ENCODE results near the gene ARPP21. TPM values are rescaled to one million over a fixed set of nuclear protein-coding genes. Genes with fewer than 3 reads are reported as not detected.

ARPP21 gene
- total RNA-seq, 2 donors from 2014 or later: 0.42 TPM; not detected in 1

DNA sequence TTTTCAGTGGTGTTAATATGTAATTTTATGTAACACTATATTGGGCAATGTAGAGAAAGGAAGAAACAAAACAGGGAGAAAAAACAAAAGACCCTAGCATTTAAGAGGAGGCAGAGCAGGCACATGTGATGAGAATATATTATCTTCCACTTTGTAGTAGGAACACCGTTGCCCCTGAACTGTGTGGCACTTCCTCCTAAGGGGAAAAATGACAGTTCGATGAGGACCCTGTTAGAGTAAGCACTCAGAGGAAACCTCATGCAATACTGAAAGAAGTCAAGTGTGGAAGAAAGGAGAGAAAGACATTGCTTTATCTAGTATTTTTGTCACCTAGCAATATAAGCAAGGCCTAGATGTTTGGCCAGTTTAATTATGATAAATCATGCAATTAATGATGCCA is 32.2 kb downstream of the ARPP21 start:
- no peak for DNase-seq
- no peaks in the 10 kb centered on the region for H3K36me3 ChIP-seq
- H3K27me3 ChIP-seq: no peaks in the 10 kb centered on the region
- no peaks in the 10 kb centered on the region for H3K9me3 ChIP-seq
- no peak overlapping the region for H3K9ac ChIP-seq (ENCODE audit: low read depth in 2 of 2, low read length in 2 of 2)
- H3K4me1 ChIP-seq: no peaks in the 10 kb centered on the region
- H3K27ac ChIP-seq: no peak overlapping the region
- intact Hi-C loops (cut with DNase I): no loop called here
- H3K4me3 ChIP-seq: no peak overlapping the region
- TF ChIP-seq CTCF (IDR thresholded peaks at IDR 0.05): no peak

DNA sequence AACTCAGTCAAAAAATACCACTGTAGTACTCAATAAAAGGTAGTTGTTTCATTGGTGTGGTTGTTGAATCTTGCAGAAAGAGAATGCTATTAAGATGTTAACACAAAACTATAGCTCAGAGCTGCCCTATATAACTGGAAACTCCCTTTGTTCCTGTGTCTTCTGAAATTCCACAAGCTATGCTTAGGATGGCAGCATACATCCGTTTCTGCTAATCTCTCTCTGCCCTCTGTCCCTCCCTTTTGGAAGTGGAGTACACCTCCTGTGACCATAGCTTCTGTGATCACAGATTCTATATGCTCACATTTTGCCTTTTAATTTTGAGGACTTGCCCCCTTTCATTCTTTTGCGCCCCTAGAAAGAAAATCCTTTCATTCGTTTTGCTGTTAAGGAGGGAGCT is 33.7 kb downstream of the ARPP21 start:
- no peak overlapping the region for H3K4me3 ChIP-seq
- TF ChIP-seq CTCF (IDR thresholded peaks at IDR 0.05): no peak
- intact Hi-C loops (cut with DNase I): no loop called here
- DNase-seq: no peak
- no peaks in the 10 kb centered on the region for H3K4me1 ChIP-seq
- no peaks in the 10 kb centered on the region for H3K36me3 ChIP-seq
- H3K9me3 ChIP-seq: no peaks in the 10 kb centered on the region
- H3K27ac ChIP-seq: no peak overlapping the region
- H3K27me3 ChIP-seq: no peaks in the 10 kb centered on the region
- no peak overlapping the region for H3K9ac ChIP-seq (ENCODE audit: low read depth in 2 of 2, low read length in 2 of 2)

- Histone ChIP-seq H3K4me3 (no peak overlapping the region), H3K4me1 (no peaks in the 10 kb centered on the region), H3K36me3 (no peaks in the 10 kb centered on the region), H3K27ac (no peak overlapping the region), H3K9me3 (no peaks in the 10 kb centered on the region), H3K9ac (ENCODE audit: low read depth in 2 of 2, low read length in 2 of 2) (no peak overlapping the region), H3K27me3 (no peaks in the 10 kb centered on the region)
- no peak for DNase-seq
- TF ChIP-seq CTCF (IDR thresholded peaks at IDR 0.05): no peak
- intact Hi-C loops (cut with DNase I): no loop called here
These were observed 35.3 kb downstream of the ARPP21 start for GRCh38 chr3:35674451-35675109.

DNA sequence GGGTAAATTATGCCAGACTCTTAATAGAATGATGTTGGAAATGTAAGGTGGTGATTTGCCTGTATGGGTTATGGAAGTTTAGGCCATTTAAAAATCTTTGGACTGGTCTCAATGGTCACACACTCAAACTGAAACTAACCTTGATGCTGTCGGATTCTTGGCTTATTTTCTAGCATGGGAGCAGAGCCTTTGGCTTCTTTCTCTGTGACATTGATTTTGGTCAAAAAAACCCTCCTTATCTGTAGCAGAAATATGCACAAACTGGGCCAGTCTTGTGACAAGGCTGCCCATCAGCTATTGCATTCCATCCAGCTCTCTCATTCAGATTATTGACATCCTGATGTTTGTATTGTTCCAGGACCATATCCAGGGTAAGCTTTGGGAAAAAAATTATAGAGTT is 35.9 kb downstream of the ARPP21 start:
- Histone ChIP-seq H3K9me3 (no peaks in the 10 kb centered on the region), H3K36me3 (no peaks in the 10 kb centered on the region), H3K4me3 (no peak overlapping the region), H3K27me3 (no peaks in the 10 kb centered on the region), H3K4me1 (no peaks in the 10 kb centered on the region), H3K27ac (no peak overlapping the region), H3K9ac (ENCODE audit: low read depth in 2 of 2, low read length in 2 of 2) (no peak overlapping the region)
- intact Hi-C loops (cut with DNase I): no loop called here
- TF ChIP-seq CTCF (IDR thresholded peaks at IDR 0.05): no peak
- DNase-seq: no peak

GRCh38 chr3:35675621-35676020 is 36.3 kb downstream of the ARPP21 start:
- H3K27me3 ChIP-seq: no peaks in the 10 kb centered on the region
- H3K9ac ChIP-seq (ENCODE audit: low read depth in 2 of 2, low read length in 2 of 2): no peak overlapping the region
- H3K4me3 ChIP-seq: no peak overlapping the region
- intact Hi-C loops (cut with DNase I): no loop called here
- H3K9me3 ChIP-seq: no peaks in the 10 kb centered on the region
- no peaks in the 10 kb centered on the region for H3K36me3 ChIP-seq
- no peak for DNase-seq
- H3K4me1 ChIP-seq: no peaks in the 10 kb centered on the region
- no peak for TF ChIP-seq CTCF (IDR thresholded peaks at IDR 0.05)
- H3K27ac ChIP-seq: no peak overlapping the region
